NCI-H128 (cell line): ENCODE measurements around the gene SIK3.

Source experiments
- DNase-seq: peaks from one replicate; lab custom pipeline; 2025; ENCODE audit not compliant: unreplicated experiment; lab: John Stamatoyannopoulos, UW

SIK3 gene

DNA sequence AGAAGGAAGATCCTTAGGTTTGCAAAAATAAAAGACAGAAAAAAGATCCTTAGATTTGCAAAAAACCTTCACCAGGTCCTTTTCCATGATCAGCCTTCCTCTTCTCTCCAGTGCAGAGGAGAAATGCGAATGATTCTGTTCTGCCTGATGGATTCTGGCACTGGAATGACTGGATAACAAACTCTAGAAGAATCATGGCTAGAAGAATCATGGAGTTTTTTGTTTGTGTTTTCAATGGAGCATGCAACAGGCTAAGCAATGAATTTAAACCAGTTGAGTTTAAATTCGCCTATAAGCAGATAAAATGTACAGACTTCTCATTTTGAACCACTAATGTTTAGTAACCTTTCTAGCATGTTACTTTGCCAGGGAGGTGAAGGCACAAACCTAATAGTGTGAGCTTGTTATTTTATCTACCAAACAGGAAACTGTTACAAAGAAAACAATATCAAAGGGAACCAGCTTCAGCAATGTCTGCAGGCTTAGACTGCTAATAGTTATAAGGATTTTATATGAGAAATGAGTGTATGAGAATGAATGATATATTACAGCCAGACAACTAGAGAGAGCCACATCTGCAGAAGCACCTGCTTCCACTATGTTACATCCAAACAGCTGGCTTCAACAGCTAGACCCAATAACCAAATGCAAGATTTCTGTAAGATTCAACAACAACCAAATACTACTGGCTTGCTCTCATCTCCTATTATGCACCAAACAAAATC is 196.1 kb downstream of the SIK3 start:
- no peak for DNase-seq

DNA sequence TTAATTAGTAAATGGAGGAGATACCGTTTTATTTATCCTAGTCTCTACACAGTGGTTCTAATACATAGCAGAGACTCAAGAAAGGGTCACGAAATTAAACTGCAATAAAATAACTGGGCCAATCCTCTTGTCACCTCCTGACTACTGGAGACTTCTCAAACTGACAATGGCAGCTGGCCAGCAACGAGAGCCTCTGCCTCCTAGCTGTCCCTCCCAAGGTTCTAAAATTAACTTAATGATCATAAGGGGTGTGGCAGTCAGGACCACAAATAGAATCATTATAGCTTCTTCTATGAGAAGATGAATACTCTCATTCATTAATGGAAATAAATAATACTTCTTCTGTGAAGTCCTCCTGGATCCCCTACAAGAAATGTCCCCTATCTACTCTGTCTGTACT is 197.0 kb downstream of the SIK3 start:
- DNase-seq = no peak

DNA sequence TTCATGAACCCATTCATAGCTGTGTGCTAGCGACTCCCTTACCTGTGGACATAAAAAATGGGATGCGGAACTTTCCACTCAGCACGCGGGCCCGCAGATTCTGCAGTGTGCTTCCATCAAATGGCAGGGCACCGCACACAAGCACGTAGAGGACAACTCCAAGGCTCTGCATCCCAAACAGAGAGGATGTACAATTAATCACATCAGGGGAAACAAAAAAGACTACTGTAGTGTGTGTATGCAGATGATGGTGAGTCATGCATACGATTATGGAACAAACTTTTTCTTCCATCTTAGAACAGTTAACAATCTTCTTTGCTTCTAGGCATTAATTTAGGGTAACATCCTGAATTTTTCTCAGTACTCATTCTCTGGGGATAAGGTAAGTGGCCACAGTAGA is 202.0 kb downstream of the SIK3 start:
- no peak for DNase-seq

DNA sequence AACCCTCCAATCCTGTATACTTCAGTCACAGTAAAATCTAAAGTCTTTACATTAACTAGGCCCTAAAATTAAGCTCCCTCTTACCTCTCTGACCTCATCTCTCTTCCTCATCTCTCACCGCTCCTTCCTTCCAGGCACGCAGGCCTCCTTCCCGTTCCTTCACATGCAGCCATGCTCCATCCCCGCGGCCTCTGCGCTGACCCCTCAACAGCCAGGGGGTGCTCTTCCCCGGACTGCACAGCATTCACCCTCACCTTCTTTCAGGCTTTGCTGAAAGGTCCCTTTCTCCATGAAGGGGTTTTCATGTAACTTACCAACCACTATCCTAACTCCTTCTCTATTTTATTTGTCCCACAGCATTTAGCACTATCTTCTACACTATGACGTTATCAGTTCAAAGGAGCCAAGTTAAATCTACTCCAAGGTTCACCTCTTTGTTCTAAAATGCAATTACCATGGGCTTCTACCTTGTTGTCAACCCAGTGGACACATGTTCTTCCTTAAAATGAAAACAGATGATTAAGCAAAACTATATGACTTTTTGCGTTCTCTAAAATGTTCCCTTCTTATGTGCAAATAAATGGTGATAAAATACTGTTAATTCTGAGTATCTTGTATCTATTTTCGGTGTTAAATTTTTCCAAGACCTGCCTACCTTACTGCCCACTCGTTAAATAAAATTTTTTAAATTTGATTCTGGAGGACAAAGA is 203.0 kb downstream of the SIK3 start:
- DNase-seq = no peak

DNA sequence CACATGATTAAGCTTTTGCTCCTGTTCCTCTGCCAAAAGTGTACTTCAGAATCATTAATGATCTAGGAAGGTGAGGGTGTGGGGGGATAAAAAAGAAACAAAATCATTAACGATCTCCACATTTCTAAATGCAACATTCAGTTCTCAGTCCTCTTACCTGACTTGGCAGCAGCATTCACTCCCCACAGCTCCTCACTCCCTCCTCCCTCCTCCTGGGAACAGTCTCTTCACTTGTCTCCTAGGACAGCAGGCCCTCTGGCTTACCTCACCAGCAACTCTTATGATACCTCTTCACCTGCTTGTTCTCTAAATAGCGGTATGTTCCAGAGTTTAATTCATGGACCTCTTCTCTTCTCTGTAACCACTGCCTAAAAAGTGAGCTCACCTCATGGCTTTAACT is 204.3 kb downstream of the SIK3 start:
- no peak for DNase-seq

DNA sequence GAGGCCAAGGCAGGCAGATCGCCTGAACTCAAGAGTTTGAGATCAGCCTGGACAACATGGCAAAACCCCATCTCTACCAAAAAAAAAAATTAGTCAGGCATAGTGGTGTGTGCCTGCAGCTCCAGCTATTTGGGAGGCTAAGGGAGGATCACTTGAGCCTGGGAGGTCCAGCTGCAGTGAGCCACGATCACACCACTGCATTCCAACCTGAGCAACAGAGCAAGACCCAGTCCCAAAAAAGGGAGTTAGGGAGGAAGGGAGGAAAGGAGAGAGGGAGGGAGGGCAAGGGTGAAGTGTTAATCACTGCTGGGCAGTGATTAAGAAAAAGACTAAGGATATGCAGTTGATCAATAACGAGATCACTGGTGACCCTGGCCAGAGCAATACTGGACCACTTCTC is 204.8 kb downstream of the SIK3 start:
- DNase-seq = no peak

DNA sequence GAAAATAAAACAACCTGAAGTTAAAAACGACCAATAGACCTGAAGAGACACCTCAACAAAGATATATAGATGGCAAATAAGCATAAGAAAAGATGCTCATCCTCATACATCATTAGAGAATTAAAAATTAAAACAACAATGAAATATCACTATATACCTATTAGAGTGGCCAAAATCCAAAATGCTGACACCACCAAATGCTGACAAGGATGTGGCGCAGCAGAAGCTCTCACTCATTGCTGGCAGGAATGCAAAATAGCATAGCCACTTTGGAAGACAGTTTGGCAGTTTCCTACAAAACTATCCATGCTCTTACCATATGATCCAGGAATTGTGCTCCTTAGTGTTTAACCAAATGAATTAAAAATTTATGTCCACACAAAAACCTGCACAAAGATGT is 205.9 kb downstream of the SIK3 start:
- no peak for DNase-seq

DNA sequence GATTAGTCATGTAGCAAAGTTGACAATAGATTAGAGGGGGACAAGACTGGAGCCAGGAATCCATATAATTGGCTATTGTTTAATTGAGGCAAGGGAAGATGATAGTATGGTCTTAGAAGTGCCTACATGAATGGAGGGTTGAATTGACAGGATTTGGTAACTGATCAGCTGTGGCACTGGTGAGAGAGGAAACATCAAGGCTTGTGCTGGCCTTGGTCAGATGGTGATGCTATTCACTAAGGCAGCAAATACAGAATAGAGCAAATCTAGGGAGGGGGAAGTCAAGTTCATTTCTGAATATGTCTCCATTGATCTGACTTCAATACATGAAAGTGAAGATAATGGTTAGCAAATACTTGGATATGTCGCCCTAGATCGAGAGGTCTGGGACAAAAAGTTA is 206.5 kb downstream of the SIK3 start:
- no peak for DNase-seq

DNA sequence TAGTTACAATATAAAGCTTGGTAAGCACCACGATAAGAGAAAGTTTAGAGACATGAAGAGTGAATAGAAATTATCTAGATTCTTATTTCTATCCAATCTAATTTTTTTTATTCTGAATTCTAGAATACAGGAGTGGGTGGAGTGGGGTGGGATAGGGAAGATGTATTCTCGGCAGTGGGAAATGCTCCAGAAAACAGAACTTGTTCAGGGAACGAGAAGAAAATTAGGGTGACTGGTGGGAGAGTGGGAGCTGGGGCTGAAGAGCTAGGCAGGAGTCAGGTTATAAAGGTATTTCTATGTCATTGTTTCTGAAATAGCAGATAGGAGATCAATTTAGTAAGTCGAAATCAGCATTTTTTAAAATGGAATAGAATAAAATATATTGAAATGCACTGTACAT is 207.6 kb downstream of the SIK3 start:
- no peak for DNase-seq

DNA sequence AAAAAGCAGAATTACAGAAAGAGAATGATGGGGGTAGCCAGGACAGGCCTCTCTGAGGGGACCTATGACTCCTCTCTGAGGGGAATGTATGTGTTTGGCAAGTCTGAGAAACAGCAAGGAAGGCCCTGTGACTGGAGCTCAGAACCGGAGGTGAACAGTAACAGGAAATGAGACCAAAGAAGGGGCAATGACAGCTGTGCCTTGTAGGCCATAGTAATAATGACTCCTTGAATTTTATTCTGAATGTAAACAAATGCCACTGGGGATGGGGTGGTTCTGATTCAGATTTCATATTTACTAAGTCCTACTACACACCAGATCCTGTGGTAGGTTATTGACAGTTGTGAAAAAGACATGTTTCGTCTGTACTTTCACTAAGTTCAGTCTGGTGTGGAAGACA is 208.0 kb downstream of the SIK3 start:
- no peak for DNase-seq

DNA sequence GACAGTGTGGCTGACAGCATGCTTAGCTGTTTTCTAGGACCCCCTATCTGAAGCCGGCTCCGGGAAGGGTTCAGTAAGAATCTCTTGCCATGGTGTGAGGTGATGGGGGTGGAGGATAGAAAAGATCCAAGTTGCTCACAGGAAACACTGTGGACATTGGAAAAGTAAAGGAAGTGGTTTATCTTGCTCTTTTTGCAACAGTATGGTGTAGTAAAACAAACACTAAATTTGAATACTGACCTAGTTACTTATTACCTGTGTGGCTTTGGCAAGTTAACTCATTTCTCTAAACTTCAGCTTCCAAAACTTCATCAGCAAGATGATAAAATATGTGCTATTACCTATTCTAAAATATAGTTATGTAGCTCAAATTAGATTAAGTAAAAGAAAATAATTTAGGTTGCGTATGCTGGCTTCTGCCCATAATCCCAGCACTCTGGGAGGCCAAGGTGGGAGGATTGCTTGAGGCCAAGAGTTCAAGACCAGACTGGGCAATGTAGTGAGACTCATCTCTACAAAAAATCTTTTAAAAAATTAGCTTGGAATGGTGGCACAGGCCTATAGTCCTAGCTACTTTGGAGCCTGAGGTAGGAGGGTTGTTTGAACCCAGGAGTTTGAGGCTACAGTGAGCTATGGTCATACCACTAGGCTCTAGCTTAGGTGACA is 209.2 kb downstream of the SIK3 start:
- DNase-seq = no peak

DNA sequence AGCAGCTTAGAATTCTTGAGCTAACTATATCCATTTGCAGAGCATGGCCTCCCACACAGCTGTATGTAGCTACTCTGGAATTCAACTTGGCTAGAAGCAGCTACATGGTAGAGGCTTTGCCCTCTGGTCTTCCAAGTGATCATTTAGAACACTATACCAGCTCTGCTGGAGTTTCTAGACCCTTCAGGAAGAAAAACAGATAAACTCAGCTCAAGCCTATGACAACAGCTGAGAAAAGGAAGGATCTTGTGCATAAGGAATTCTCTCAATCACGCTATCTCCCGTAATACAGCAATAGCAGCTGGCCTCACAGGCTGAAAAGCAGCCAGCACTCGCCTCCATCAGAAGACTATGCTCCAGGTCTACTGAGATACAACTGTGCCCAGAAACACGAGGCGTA is 210.2 kb downstream of the SIK3 start:
- DNase-seq = no peak

DNA sequence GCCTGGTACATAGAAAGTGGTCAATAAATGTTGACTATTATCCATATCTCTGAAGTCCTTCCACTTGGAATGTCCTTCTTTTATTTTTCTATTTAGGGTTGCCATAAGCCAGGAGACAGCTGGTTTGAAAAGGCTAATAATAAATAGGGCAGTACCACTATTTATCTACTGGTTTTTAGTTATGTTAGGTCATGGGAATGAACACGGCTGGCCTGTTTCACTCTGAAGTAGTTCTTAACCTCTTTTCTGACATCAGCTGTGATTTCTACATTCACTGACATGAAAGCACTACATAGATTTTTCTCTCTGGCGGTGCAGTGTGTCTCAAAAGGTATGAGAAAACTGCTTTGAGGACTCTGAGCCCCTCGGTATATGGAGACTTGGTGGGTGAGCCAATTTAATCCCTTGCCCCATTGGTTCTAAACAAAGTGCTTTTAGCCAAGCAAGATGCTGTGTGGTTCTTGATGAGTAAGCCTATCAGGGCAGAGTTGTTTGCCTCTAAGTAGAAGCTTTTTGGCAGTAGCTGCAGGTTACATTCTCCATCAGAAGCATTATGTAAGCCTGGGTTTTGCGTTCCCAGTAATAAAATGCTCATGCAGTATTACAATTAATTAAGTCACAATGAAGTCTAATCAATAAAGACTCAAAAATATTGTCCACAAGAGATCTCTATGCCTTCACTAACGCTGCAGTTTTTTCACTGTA is 212.1 kb downstream of the SIK3 start:
- DNase-seq = no peak

DNA sequence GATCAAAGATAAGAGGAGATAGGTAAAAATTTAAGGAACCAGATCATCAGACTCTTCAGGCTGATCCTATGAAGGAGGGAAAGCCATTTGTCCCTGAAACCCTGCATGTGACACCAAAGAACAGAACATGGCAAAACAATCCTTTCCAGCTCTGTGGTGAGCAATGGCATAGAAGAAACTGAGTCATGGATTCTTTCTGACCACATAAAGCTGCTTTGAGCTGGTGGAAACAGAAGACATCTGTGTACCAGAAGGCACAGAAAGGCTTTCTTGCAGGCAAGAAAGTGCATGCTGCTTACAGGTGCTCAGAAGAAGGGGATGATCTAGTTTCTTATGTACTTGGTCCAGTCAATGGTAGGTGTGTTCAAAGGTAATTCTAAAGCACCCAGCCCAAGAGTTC is 215.8 kb downstream of the SIK3 start:
- DNase-seq = no peak

DNA sequence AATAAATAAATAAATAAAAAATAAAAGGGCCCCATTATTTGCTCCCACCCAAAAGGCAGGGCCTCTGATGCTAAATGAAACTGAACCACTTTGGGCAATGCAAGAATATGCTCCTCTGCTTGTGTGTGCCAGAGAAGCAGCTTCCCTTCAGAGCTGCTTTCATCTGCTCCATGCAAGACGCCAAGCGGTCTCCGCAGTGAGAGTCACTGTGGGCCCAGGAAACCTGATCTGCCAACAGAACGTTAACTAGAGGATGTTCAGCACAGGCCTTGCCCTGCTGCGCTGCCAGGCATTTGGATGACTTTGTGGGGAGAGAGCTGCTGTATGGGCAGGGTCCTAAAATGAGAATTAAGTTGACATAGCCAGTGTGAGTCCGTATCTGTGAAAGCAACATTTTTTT is 217.1 kb downstream of the SIK3 start:
- DNase-seq = no peak

DNA sequence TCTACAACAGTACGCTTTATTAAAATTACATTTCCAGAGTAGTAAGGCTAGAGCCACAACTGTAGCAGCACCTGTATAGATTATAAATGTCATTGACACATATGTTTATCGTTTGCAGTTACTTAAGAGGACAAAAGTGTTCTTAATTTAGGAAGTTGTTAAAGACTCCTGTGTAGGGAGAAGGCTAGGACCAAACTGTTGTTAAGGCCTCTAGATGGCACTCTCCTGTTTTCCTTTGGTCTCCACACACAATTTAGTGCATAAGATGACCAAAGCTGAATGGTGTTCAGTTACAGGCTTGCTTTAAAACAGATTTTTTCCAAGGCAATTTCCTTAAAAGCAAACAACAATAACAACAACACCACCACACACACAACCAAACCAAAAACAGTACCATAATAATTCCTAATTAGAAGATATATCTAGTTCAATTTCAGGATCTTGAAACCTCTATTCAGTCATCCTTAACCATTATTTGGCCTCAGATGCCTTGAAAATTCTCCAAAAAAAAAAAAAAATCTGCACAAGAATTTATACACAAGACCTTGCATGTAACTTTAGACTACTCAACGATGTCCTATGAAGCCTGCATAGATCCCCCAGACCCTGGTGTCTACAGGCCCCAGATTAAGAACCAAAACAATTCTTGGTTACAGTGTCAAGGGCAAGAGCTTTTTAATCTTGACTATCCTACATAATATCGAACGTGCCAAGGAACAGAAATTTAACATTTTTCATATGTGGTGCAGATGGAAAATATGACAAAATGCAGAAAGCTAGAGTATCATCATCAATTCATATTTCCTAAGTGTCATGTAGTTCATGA is 218.2 kb downstream of the SIK3 start:
- no peak for DNase-seq

DNA sequence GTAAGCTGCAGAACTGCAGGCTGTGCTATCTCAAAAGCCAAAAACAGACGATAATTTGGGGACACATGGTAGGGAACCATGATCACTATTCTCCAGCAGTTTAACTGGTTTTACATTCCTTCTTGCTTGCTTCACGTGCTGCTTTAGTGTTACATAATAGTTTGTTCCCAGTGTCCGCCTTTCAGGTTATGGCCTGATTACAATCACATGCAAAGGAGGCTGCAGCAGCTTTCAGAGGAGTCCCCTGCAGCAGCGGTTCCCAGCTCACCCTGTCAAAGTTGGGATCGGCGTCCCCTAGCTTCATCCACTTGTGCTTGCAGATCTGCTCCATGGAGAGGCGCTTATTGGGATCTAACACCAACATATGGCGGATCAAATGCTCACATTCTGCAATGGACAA is 221.6 kb downstream of the SIK3 start:
- no peak for DNase-seq

DNA sequence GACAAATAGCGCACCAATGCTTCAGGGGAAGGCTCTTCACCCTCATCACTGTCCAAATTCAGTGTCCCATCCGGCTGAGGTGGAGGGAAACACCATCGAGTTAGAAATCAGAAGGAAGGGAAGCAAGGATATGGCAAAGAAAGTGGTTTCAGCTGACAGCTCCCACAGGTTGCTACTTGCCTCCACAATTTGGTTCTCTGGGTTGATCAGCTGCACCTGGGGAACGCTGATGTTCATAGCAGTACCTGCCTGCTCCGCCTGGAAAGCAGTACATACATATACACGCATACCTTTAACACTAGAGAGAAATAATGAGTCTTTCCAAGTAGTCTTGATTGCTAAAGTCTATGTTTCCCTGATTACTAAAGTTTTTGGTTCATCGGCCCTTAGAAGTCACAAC is 223.0 kb downstream of the SIK3 start:
- DNase-seq = no peak

DNA sequence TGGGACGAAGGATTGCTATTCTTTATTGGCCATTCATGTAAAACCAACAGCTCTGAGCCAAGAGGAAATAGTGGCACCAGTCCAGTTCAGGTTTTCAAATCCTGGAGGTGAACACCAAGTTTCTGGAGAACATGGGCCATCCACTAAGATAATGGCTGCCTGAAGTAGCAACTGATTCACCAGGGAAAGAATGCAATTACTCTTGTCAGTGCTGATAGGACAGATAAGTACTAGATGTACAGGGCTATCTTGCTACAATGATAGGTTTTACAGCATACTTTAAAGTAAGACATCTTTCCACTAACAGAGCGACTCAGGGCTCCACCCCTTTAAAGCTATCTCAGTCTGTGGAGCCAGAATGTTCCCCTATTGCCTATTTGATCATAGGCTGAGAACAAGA is 224.0 kb downstream of the SIK3 start:
- no peak for DNase-seq

DNA sequence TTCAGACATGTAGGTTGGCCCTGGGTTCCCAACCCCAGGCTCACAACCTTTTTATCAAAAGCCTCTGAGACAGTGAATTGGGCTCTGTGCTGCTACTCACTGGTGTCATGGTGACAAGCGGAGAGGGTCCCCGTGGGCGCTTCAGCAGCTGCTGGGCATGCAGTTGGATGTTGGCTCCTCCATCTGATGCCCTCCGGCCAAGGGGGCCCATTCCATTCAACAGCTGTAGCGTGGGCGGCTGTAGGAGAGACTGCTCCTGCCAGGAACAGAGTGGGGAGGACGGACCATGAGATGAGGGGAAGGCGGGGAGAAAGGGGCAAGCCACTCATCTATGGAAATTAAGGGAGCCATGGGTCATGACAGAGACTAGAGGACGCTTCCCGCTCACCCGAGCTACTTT is 224.8 kb downstream of the SIK3 start:
- DNase-seq = no peak

DNA sequence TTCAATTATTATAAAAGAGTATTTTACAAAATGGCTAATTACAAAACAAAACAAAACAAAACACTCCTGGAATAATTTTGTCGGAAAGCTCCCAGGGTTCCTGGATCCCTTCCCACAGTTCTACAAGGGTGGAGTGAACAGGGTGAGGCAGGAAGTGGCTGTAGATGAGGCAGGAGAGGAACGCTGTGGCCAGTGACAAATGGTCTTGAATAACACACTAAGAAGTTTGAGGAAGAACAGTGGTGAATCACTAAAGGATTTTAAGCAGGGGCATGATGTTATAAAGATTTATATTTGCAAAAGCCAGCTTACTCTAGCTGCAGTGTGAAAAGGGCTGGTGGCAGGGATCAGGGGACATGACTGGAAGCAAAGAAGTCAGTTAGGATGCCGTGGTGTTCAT is 227.0 kb downstream of the SIK3 start:
- no peak for DNase-seq
